OCI-LY1 (cell line): Measurements from ENCODE around the gene HYAL3.

ENCODE experiments used
- H2AFZ ChIP-seq: fragments of 200-600 bp; sonication (generic), shearing (Covaris generic); 2 replicates; pipeline ENCODE4 v1.6.0; 2014; ENCODE audit warnings: antibody characterized with exemption, mild to moderate bottlenecking, low read length
- H3F3A ChIP-seq: fragments of 200-600 bp; sonication (generic), shearing (Covaris generic); 2 replicates; pipeline ENCODE4 v1.6.0; 2014; ENCODE audit warnings: mild to moderate bottlenecking, antibody characterized with exemption, low read length, moderate library complexity; ENCODE audit not compliant: insufficient read depth
- H3K27ac ChIP-seq: fragments of 200-600 bp; sonication (generic); 2 replicates; pipeline ENCODE4 v1.5.1; 2014; ENCODE audit warnings: low read length, mixed run types, mild to moderate bottlenecking, low read depth; ENCODE audit not compliant: poor library complexity, severe bottlenecking
- H3K27me3 ChIP-seq: fragments of 200-600 bp; sonication (generic); 2 replicates; pipeline ENCODE4 v1.6.0; 2014; ENCODE audit warnings: antibody characterized with exemption, mild to moderate bottlenecking, low read length, moderate library complexity; ENCODE audit not compliant: insufficient read depth
- H3K36me3 ChIP-seq: fragments of 200-600 bp; sonication (generic); 2 replicates; pipeline ENCODE4 v1.6.1; 2014; ENCODE audit warnings: mild to moderate bottlenecking, antibody characterized with exemption, low read length, moderate library complexity, mixed read lengths; ENCODE audit not compliant: insufficient read depth
- H3K4me1 ChIP-seq: fragments of 200-600 bp; sonication (generic); 2 replicates; pipeline ENCODE4 v1.5.1; 2014; ENCODE audit warnings: mild to moderate bottlenecking, low read length, moderate library complexity; ENCODE audit not compliant: insufficient read depth, severe bottlenecking
- H3K4me2 ChIP-seq: fragments of 200-600 bp; sonication (generic), shearing (Covaris generic); 2 replicates; pipeline ENCODE4 v1.6.1; 2014; ENCODE audit warnings: low read length
- H3K4me3 ChIP-seq: fragments of 200-600 bp; sonication (generic); 2 replicates; pipeline ENCODE4 v1.5.1; 2014; ENCODE audit warnings: low read length, low read depth, mild to moderate bottlenecking, mixed read lengths; ENCODE audit not compliant: poor library complexity, severe bottlenecking
- H3K79me2 ChIP-seq: fragments of 200-600 bp; shearing (Covaris generic); 2 replicates; pipeline ENCODE4 v1.6.1; 2016; ENCODE audit warnings: mixed run types, low read length, mixed read lengths; ENCODE audit not compliant: insufficient read depth
- H3K9ac ChIP-seq: fragments of 200-600 bp; sonication (generic), shearing (Covaris generic); 2 replicates; pipeline ENCODE4 v1.6.1; 2014; ENCODE audit warnings: mild to moderate bottlenecking, low read length, mixed read lengths
- H3K9me2 ChIP-seq: fragments of 200-600 bp; sonication (generic), shearing (Covaris generic); 2 replicates; pipeline ENCODE4 v1.6.1; 2014; ENCODE audit warnings: low read depth, mild to moderate bottlenecking, low read length, mixed read lengths
- H3K9me3 ChIP-seq: fragments of 200-600 bp; shearing (Covaris generic); 2 replicates; pipeline ENCODE4 v1.6.1; 2014; ENCODE audit warnings: low read length, mixed read lengths
- H4K20me1 ChIP-seq: fragments of 200-600 bp; sonication (generic), shearing (Covaris generic); 2 replicates; pipeline ENCODE4 v1.6.0; 2016; ENCODE audit warnings: mild to moderate bottlenecking, low read length; ENCODE audit not compliant: insufficient read depth
- EZH2 ChIP-seq: fragments of 200-600 bp; sonication (generic), shearing (Covaris generic); IDR thresholded peaks from 2 replicates; pipeline ENCODE4 v1.8.0; 2017; ENCODE audit warnings: borderline replicate concordance, mixed run types, mild to moderate bottlenecking, antibody characterized with exemption, low read length, moderate library complexity, mixed read lengths
- TF ChIP-seq, protein P1 (sequence below): fragments of 200-600 bp; sonication (generic), shearing (Covaris generic); IDR thresholded peaks from 2 replicates; pipeline ENCODE4 v1.5.1; 2017; ENCODE audit warnings: mild to moderate bottlenecking, antibody characterized with exemption, low read length, moderate library complexity, mixed read lengths

The HYAL3 gene

DNA sequence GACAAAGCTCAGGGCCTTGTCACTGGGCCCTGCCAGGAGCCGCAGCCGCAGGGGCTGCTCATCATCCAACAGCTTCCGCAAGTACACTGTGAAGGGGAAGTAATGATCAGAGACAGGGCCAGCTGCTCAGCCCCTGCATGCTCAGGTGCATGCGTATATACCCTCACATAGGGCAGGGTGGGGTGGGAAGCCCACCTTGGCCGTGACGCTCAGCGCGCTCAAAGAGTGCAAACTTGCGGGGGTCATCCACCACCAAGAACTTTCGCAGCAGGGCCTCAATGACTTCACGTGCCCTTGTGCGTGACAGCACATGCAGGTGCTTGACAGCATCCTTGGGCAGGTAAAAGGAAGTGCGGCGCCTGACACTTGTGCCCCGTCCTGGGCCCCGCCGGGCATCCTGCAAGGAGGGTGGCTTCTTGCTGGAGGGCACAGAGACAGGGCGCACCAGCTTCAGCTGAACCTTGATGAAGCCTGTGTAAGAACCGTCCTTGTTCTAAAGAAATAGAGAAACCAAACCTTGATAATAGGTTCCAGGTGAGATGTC, 32.2 kb upstream of the HYAL3 start:
- Histone ChIP-seq H3K36me3 (peaks cover 47% of the 10 kb centered on the region), H3K79me2 (peaks cover 35% of the 10 kb centered on the region), H3K4me3 (no peak overlapping the region), H3F3A (no peaks in the 10 kb centered on the region), H3K27me3 (no peaks in the 10 kb centered on the region), H3K27ac (no peak overlapping the region), H4K20me1 (no peaks in the 10 kb centered on the region), H3K9me3 (no peaks in the 10 kb centered on the region), H3K9ac (no peak overlapping the region), H3K4me2 (no peak overlapping the region), H2AFZ (no peak overlapping the region), H3K9me2 (no peaks in the 10 kb centered on the region), H3K4me1 (peaks cover 49% of the 10 kb centered on the region)
- TF ChIP-seq, protein P1, sequence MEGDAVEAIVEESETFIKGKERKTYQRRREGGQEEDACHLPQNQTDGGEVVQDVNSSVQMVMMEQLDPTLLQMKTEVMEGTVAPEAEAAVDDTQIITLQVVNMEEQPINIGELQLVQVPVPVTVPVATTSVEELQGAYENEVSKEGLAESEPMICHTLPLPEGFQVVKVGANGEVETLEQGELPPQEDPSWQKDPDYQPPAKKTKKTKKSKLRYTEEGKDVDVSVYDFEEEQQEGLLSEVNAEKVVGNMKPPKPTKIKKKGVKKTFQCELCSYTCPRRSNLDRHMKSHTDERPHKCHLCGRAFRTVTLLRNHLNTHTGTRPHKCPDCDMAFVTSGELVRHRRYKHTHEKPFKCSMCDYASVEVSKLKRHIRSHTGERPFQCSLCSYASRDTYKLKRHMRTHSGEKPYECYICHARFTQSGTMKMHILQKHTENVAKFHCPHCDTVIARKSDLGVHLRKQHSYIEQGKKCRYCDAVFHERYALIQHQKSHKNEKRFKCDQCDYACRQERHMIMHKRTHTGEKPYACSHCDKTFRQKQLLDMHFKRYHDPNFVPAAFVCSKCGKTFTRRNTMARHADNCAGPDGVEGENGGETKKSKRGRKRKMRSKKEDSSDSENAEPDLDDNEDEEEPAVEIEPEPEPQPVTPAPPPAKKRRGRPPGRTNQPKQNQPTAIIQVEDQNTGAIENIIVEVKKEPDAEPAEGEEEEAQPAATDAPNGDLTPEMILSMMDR: no peak
- no peak for TF ChIP-seq EZH2

DNA sequence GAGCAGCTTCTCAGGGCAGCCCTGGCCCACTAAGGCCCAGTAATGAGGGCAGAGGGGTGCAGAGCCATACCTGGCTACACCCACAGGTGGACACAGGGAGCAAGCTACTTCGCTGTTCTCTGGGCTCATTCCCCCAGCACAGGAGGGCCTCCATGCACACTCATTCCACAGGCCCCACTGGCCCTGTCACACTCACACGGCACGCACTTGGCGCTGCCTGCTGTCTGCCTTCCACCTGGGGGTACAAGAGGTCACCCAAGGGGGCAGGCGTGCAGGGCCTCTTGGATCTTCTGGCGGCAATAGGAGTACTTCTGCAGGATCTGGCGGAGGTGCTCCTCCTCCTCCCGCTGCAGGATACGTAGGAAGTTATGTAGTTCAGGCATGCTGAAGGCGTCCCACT, 31.1 kb upstream of the HYAL3 start:
- Histone ChIP-seq H3K27ac (no peak overlapping the region), H3K79me2 (peaks cover 24% of the 10 kb centered on the region), H3K4me2 (no peak overlapping the region), H3K27me3 (no peaks in the 10 kb centered on the region), H3K4me3 (no peak overlapping the region), H3K9me2 (no peaks in the 10 kb centered on the region), H3F3A (no peaks in the 10 kb centered on the region), H4K20me1 (no peaks in the 10 kb centered on the region), H2AFZ (no peak overlapping the region), H3K9ac (no peak overlapping the region), H3K4me1 (peaks cover 38% of the 10 kb centered on the region), H3K36me3 (peaks cover 53% of the 10 kb centered on the region), H3K9me3 (no peaks in the 10 kb centered on the region)
- no peak for TF ChIP-seq EZH2
- TF ChIP-seq, protein P1: no peak

DNA sequence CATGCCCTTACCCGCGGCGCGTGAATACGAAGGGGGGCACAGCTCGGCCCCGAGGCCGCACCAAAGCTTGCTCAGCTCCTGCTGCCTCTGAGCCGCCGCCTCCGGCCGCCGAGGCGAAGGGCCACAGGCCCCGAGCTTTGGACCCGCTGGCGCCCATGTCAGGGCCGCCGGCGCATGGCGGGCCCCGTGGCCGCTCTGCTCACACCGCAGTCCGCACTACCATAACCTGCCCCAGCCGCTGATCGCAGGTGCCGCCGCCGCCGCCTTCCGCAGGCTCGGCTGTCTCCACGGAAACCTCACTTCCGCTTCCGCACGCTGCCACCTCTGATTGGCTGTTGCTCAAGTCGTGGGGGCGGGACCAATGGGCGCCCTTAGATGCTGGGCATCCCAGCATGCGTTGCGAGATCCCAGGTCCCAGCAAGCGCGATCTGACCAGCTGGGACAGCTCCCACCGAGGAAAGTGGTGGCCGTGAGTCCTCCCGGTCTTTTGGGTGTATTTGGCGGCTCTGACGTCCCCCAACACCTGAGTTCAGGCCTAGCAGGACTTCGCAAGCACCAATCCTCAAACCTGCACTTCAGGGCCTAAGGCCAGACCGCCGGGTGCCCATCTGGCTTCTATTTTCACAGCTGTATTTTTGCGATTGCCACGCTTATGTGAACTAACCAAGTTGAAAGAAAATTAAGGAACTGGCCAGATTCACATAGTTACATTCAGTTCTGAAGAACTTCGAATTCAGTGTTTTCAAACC, 28.9 kb upstream of the HYAL3 start, which contains the start of gene TUSC2:
Gene TUSC2 (minus strand): TSS at position 281 of the 749 bp plus-strand sequence. CDS start 124 bp downstream, at position 157.
- Histone ChIP-seq H3K79me2 (peaks cover 7% of the 10 kb centered on the region; the same call in 1 of the 2 replicates), H3K36me3 (peaks cover 44% of the 10 kb centered on the region), H3K27ac (peak within 1 kb of the TSS; percentile 42), H3K9ac (peak within 1 kb of the TSS; percentile 99), H3K4me1 (peaks cover 20% of the 10 kb centered on the region), H3F3A (no peaks in the 10 kb centered on the region), H3K4me3 (peak within 1 kb of the TSS; percentile 91), H4K20me1 (no peaks in the 10 kb centered on the region), H3K9me3 (no peaks in the 10 kb centered on the region), H2AFZ (no peak within 1 kb of the TSS), H3K27me3 (no peaks in the 10 kb centered on the region), H3K4me2 (peak within 1 kb of the TSS; percentile 68), H3K9me2 (no peaks in the 10 kb centered on the region)
- TF ChIP-seq, protein P1: no peak
- no peak for TF ChIP-seq EZH2
